AG09319 (cell line): ENCODE data around the gene KDM1B.

ENCODE experiments used
- DNase-seq: peaks from one replicate; pipeline ENCODE4 v3.0.0-alpha.2; 2010; ENCODE audit warnings: low read depth; ENCODE audit errors: extremely low read depth
- CTCF ChIP-seq: IDR thresholded peaks from 2 replicates; pipeline ENCODE4 v1.5.1; 2011; ENCODE audit warnings: low read depth, mild to moderate bottlenecking, inconsistent platforms, low read length, moderate library complexity

Gene KDM1B

GRCh38 chr6:18179770-18180356 lies 24.6 kb downstream of the KDM1B start:
- TF ChIP-seq CTCF: no peak
- DNase-seq: no peak

- TF ChIP-seq CTCF: no peak
- no peak for DNase-seq
These were observed 27.3 kb downstream of the KDM1B start for GRCh38 chr6:18182568-18182967.

- DNase-seq: no peak
- TF ChIP-seq CTCF: no peak
These were observed 28.5 kb downstream of the KDM1B start for GRCh38 chr6:18183766-18184165.

- DNase-seq: no peak
- TF ChIP-seq CTCF: no peak
These were observed 30.4 kb downstream of the KDM1B start for GRCh38 chr6:18185624-18186023.

- TF ChIP-seq CTCF: no peak
- DNase-seq: no peak
These were observed 30.8 kb downstream of the KDM1B start for GRCh38 chr6:18186033-18186432.

- TF ChIP-seq CTCF: no peak
- no peak for DNase-seq
These were observed 31.5 kb downstream of the KDM1B start for GRCh38 chr6:18186540-18187250.

- no peak for DNase-seq
These were observed 32.5 kb downstream of the KDM1B start for GRCh38 chr6:18187701-18188100.

More at GRCh38 chr6:18187701-18188100, 32.5 kb downstream of the KDM1B start:
- TF ChIP-seq CTCF: no peak
